SH-SY5Y (cell line): Measurements from ENCODE around the gene RRP8.

Experiments
- GATA2 ChIP-seq: IDR thresholded peaks from 2 replicates; pipeline ENCODE4 v1.6.1; 2011; ENCODE audit warnings: mild to moderate bottlenecking, low read depth, low read length
- GATA3 ChIP-seq: IDR thresholded peaks from 2 replicates; pipeline ENCODE4 v1.6.1; 2011; ENCODE audit warnings: low read depth, mild to moderate bottlenecking, low read length, moderate library complexity

The RRP8 gene

DNA sequence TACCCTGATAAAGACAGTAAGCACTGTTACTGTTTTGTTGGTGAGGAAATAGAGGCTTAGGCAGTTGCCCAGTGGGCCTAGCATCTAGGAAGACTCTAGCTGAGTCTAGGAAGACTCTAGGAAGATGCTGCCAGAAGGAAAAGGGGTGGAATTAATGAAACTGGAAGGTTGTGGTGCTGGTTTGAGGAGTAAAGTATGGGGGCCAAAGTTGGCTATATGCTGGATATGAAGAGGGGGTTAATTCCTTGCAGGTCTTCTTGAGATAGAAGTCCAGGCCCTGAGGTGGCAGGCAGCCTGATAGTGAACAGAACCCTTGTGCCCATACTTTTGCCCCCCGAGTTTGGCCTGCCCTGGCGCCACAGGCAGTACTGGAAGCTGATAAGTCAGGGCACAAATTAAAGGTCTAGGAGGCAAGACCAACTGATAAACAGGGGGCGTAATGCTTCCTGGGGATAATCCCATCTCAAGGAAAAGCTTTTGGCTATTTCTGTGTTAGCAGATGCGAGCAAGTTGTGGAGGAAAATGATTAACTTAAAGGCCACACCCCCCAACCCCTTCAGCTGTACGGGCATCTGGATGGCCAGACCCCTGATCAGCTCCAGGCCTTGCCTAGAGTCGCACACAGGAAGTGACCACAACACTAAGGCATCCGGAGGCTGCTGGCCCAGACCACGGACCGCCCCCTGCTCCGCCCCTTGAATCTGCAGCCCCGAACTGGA lies 3.2 kb upstream of the RRP8 start:
- TF ChIP-seq GATA3 (no peak), GATA2 (no peak)

DNA sequence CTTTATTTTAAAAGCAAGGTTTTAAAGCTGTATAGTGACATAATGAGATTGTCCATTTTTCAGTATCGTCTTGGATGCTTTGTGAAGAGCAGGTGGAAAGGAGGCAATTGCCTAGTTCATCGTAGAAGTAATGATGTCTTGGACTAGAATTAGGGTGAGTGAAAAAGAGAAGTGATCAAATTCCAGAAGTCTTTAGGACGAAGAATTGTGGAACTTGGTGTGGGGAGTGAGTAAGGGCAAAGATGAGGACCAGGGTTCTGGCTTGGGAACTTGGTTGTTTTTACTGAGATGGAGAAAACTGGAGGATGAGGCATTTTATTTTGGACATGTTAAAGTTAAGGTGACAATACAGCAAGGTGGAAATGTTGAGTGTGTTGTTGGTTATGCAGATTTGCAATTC lies 1.4 kb upstream of the RRP8 start:
- no peak for TF ChIP-seq GATA2
- TF ChIP-seq GATA3, result no peak

DNA sequence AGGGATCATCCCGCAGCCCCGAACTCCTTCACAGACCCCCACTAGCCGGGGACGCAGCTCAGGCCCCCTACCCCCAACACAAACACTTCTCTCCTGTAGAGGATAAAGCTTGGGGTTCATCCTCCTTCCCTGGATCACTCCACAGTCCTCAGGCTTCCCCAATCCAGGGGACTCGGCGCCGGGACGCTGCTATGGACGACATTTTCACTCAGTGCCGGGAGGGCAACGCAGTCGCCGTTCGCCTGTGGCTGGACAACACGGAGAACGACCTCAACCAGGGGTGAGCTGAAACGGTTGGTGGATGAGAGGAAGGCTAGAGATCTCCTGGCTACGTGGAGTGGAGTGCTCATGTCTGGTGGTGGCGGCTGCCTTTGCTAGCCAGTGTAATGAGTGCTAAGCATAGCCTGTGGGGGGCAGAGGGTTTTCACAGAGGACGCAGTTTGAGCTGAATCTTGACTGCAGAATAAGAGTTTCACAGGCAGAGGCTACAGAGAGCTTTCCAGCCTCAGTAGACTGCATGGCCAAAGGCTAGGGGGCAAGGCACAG lies 738 bp upstream of the RRP8 start:
- TF ChIP-seq GATA3, result no peak
- TF ChIP-seq GATA2, result no peak

DNA sequence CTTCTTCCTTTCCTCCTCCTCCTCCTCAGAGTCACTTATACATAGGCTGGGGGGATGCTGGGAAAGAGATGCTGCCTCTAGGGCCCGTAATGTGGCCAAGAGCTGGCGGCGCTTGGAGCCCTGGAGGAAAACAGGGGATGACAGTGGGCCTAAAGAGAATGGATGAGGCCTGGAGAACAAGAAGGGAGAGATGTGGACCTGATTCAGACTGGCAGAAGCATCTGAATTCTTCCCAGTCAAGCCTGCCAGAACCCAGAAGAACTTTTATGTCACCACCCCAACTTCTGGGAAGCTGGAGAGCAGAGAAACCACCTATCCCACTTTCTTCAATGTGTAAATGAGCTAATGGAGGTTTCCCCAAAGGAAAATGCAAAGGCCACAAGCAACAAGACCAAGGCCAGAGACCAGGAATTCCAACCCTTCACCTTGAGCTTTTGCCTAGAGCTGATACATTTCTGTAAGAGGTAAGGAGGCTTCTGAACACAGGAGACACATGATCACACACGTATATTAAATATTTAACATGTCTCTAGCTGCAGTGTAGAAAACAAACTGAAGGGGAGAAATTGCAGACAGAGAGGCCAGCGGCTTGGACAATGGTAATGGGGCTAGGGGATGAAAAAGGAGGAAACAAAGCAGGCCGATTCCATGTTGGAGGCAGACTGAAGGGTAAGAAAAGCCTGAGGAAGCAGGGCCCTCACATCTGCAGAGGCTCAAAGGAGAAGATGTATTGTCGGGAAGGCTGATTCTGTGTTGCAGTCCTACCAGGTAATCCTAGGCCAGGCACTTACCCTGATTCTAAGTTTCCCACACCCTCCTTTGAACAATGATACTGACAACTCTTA lies 1.1 kb downstream of the RRP8 start:
- TF ChIP-seq GATA2 (no peak), GATA3 (no peak)

DNA sequence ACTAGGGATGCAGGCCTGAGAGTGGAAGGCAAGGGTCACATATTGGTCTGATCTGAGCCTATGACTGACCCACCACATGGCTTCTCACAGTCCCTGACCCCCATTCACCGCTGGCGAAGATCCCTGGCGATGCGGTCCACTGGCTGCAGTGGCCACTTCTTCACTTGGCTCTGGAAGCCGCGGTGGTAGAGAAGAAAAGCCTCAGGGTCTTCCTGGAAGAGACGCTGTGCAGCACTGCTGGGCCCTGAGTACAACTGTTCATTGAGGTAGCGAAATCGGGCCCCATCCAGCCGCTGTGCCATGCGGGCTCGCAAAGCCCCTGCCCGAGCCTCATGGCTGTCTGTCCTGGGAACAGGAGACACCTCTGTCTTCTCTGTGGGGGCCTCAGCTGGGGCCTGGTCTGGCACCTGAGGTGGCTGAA lies 2.4 kb downstream of the RRP8 start:
- TF ChIP-seq GATA3, result no peak
- no peak for TF ChIP-seq GATA2

DNA sequence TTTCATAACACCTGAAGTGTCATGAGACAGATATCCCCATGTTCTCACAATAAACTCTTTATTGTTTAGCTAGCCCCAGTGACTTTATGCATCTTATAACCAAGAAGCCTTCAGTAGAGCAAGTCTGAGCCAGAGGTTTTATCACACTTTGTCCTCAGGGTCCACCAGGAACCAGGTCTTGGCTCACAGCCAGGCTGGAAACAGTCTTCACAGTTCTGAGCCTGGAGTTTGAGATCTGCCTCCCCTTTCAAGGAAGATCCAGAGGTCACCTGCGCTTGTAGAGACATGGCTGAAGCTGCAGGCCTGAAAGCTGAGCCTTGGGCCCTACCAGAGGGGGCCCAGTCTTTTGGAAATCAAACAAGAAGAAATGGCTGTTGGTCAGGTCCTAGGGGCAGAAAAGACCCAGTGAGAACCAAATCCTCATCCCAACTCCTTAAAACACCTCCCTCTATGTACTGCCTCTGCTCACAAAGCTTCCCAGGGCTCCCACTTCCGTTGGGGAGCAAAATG lies 3.5 kb downstream of the RRP8 start:
- TF ChIP-seq GATA2 (no peak), GATA3 (no peak)

DNA sequence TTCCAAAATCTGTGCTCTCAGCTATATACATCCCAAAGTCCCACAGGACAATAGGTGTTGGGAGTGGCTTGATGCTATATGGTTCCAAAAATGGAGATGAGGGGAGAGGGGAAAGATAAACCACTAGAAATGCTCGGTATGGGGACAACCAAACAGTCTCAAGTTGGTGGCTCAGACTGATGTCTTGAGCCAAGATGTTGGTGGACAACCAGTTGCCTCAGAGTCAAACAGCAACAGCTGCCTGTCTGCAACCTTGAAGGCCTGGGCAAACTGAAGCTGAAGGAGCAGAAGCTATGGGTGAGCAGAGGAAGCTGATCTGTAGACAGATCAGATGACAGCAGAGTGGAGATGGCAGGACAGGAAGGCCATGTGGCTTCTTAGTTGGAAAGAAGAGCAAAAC lies 4.0 kb downstream of the RRP8 start:
- TF ChIP-seq GATA3, result no peak
- no peak for TF ChIP-seq GATA2

DNA sequence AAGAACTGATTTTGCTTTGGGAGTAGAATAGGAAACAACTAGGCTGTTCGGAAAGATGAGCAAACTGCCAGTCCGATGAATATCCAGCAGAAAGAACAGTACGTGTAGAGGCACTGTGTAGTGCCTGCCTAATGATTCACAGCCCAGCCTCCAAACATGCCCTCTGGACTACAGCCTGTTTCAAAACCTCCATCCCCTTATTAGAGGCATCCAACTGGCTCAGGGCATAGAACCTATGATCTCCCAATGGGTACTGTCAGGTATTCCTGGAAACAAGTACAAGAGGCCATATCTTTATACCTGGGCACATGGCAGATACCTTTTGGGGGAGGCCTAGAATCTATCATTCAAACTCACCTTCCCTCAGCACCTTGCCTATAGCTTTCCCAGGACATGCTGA lies 4.9 kb downstream of the RRP8 start:
- TF ChIP-seq GATA2 (no peak), GATA3 (no peak)

DNA sequence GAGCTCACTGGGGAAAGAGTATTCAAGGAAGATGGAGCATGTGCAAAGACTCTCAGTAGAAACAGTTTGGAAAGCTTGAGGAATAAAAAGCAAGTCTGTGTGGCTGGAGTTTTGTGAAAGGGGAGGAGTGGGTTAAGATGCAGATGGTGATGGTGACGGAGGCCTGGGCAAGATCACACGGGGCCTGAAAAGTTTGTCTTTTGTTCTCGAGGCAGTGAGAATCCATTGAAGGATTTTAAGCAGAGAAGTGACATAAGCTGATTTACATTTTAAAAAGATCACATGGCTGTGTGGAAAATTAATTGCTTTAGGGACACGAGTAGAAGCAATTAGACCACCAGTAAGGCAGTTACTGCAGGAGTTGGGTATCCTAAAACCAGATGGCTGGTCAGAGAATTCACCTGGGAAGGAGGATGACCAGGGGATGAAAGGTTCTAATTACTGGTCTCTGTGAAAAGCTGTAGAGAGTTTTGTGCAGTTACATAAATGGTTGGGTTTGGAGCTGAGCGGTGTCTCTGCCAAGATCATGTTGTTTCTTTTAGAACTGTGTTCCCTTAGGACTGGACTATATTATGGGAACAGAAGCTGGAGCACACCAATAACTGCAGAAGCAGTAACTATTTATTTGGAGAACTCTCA lies 7.1 kb downstream of the RRP8 start:
- TF ChIP-seq GATA3 (no peak), GATA2 (no peak)

DNA sequence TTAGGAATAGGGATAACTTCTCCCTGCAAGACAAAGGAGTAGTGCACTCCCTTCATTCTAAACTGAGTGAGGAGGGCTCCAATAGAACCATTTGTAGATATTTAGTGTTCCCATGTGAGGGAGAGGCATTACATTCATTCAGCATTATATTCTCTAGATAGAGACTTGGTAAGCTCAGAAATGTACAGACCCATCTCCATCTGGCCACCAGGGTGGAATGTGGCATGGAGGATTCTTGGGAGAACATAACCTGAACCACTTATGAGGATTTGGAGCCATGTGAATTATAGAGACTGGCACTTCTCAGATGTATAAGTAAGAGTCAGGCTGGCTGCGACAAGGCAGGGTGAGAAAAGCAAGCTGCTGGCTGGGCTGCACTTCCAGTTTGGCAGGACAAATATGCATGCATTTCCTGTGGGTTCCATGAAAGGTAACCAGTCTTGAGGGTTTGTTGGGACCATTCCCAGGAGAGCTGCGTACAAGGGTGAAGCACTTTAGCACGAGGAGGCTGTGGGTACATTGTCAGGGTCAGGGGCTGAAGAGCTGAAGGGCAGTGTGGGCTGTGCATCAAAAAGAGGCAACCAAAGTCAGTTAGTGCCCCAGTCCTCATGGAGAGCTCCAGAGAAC lies 9.2 kb downstream of the RRP8 start:
- TF ChIP-seq GATA3, result no peak
- no peak for TF ChIP-seq GATA2

DNA sequence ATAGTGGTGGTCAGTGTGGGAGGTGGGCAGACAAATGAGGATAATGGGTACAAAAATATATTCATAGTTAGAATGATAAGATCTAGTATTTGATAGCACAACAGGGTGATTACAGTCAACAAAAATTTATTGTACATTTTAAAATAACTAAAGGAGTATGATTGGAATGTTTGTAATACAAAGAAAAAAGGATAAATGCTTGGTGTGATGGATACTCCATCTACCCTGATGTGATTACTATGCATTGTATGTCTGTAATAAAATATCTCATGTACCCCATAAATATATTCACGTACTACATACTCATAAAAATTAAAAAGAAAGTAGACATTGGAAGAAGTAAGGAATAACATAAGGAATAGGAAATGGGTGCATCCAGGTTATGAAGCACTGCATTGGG lies 15.4 kb downstream of the RRP8 start:
- no peak for TF ChIP-seq GATA3
- TF ChIP-seq GATA2, result no peak

DNA sequence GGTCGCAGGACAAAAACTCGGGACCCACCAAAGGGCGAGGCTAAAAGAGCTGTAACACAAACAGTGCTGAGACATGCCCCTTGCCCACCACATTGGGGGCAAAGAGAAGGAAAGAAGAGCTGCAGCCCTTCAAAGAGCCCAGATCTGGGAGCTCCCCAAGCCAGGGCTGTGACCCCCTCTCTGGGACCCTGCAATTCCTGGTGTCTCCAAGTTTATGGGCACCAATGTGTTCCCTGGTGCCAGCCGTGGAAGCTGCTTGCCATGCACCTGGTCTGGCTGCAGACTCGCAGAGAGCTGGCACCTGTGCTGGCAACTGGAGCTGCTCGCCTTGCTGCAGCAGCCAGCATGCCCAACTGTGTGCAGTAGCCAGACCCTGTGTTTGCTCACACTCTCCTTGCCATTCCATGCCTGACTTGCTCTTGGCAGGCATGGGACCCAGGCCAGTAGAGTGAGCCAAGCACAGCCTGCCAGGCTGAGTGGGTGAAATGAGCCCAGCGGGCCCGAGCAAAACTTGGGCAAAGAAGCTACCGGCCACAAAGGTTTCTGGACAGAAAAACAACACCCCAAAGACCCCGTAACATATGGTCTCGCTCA lies 16.0 kb downstream of the RRP8 start:
- TF ChIP-seq GATA2 (no peak), GATA3 (no peak)
